Stimulated activated CD8-positive, alpha-beta memory T cell treated with anti-CD3 and anti-CD28 coated beads, Interleukin-12 subunit alpha, Interleukin-12 subunit beta, amount 100 ng/mL, for 1 hour (primary cell): ENCODE data around the gene EXOC1L.

Source experiments
- DNase-seq: peaks from one replicate; pipeline ENCODE4 v3.0.0-alpha.2; 2020; ENCODE audit warnings: low read depth

EXOC1L gene

DNA sequence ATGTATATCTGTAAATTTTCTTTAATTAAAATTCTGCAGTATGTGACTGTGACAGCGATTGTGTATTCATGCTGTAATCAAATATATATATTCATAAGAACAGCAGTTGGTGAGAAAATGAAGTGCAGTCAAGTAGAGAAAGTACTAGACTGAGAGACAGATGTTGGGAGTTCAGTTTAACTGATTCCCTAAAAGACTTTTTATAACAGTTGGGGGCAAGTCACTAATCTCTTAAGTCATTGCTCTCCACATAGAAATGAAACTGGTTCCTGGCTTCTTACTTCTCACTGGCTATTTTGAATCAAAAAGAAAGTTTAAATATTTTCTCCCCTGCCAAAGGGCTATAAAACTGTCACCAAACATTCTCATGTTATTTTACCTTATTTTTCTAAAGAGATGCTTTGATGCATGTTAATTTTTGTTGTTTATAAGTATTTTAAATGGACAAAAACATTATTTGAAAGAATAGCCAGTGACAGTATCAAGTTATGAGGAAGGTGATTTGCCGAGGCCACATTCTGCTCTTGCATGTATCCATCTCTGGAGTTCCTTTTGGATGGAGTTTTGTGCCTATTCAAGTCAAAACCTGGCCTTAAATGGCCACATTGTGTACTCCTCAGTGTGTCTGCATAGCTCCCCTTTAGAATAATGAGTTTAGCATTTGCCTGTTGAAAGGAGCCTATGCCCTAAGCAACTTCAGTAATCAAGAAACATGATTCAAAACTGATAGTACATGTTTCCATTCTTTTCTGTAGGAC is 64.7 kb downstream of the EXOC1L start:
- DNase-seq, result no peak

DNA sequence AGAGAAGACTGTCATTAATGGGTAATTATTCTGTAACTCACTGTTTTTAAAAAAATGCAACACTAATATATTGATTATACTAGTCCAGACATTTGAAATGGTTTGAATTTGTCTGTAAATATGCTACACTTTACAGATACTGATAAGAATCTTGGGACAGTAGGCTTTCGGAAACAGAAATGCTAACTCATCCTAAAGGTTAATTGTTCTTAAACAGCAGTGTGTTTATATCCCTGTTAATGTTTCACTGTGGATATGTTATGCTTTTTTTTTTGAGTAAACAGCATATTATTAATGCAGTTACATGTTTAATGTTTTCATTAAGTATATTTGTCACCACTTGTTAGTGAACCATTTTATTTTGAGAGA is 65.2 kb downstream of the EXOC1L start:
- no peak for DNase-seq
